ENCODE measurements around the gene GLDC.
"Not testable (repeated sequence)": the region's sequence is repeated elsewhere in the genome, so short reads cannot be mapped to it uniquely, and the experiment has no call there.

GLDC gene

GRCh38 chr9:6645355-6646292, at the start of gene GLDC:
GLDC (minus strand) TSS chr9:6645729; CDS start chr9:6645499, 230 bp downstream.
- DNase-seq (ENCODE audit: low spot score), result peak; percentile 93

- DNase-seq (ENCODE audit: low spot score), result no peak
Observed at GRCh38 chr9:6692881-6693361, 47.4 kb upstream of the GLDC start.

- DNase-seq (ENCODE audit: low spot score), result no peak
Observed at GRCh38 chr9:6692433-6692832, 46.9 kb upstream of the GLDC start.

- not testable (repeated sequence) for DNase-seq (ENCODE audit: low spot score)
Observed at GRCh38 chr9:6690675-6691070, 45.1 kb upstream of the GLDC start.

GRCh38 chr9:6689893-6690674, 44.6 kb upstream of the GLDC start:
- DNase-seq (ENCODE audit: low spot score), result no peak

- DNase-seq (ENCODE audit: low spot score), result no peak
Observed at GRCh38 chr9:6687180-6687579, 41.7 kb upstream of the GLDC start.

- DNase-seq (ENCODE audit: low spot score), result no peak
Observed at GRCh38 chr9:6686396-6686795, 40.9 kb upstream of the GLDC start.

- DNase-seq (ENCODE audit: low spot score), result peak; percentile 30
Observed at GRCh38 chr9:6681957-6682501, 36.5 kb upstream of the GLDC start.

GRCh38 chr9:6681147-6681956, 35.8 kb upstream of the GLDC start:
- peak; percentile 99 for DNase-seq (ENCODE audit: low spot score)

GRCh38 chr9:6680797-6681146, 35.2 kb upstream of the GLDC start:
- DNase-seq (ENCODE audit: low spot score), result no peak

- DNase-seq (ENCODE audit: low spot score), result no peak
Observed at GRCh38 chr9:6677803-6678202, 32.3 kb upstream of the GLDC start.

GRCh38 chr9:6676254-6676921, 30.9 kb upstream of the GLDC start:
- no peak for DNase-seq (ENCODE audit: low spot score)

- DNase-seq (ENCODE audit: low spot score), result no peak
Observed at GRCh38 chr9:6675268-6675667, 29.7 kb upstream of the GLDC start.

GRCh38 chr9:6673326-6674025, 27.9 kb upstream of the GLDC start:
- no peak for DNase-seq (ENCODE audit: low spot score)

GRCh38 chr9:6672118-6672517, 26.6 kb upstream of the GLDC start:
- no peak for DNase-seq (ENCODE audit: low spot score)

- no peak for DNase-seq (ENCODE audit: low spot score)
Observed at GRCh38 chr9:6671416-6671815, 25.9 kb upstream of the GLDC start.

- DNase-seq (ENCODE audit: low spot score), result no peak
Observed at GRCh38 chr9:6669881-6670280, 24.4 kb upstream of the GLDC start.

- DNase-seq (ENCODE audit: low spot score), result peak; percentile 60
Observed at GRCh38 chr9:6667633-6668280, 22.2 kb upstream of the GLDC start.

GRCh38 chr9:6667080-6667479, 21.6 kb upstream of the GLDC start:
- DNase-seq (ENCODE audit: low spot score), result no peak

- no peak for DNase-seq (ENCODE audit: low spot score)
Observed at GRCh38 chr9:6665628-6666027, 20.1 kb upstream of the GLDC start.

Data from D341Med (cell line).